HCT116 (cell line): ENCODE results near the gene TMEM116. TPM values are rescaled to one million over a fixed set of nuclear protein-coding genes. Genes with fewer than 3 reads are reported as not detected.

Experiments used
- ATAC-seq: fragments of 200-7000 bp; cut with Tn5 transposase; 2 replicates; pipeline ENCODE4 v1.9.1; 2020; ENCODE audit warnings: mild to moderate bottlenecking, moderate library complexity
- BruUV-seq: library from RNA; stranded (reverse); fragments of 400-500 nt; replicated peaks from 2 replicates; lab custom pipeline; 2021; lab: Mats Ljungman, UMichigan
- CTCF ChIA-PET: fragments of 300-600 bp; sonication (Branson Sonifier 250); formaldehyde crosslinking; loops from one replicate; lab custom pipeline; 2021; ENCODE audit warnings: antibody characterized with exemption; lab: Charles Lee
- POLR2A ChIA-PET: fragments of 300-600, 350-600 bp; sonication (Branson Sonifier 250); formaldehyde crosslinking; loops from one replicate; lab custom pipeline; 2021; ENCODE audit warnings: antibody characterized with exemption; lab: Charles Lee
- RAD21 ChIA-PET, 2 experiments: fragments of 300-600 bp; sonication (Branson Sonifier 250); formaldehyde crosslinking; loops; one replicate each; lab custom pipeline; 2023; ENCODE audit warnings: low total read pairs in 2 of 2; ENCODE audit not compliant: uncharacterized antibody in 2 of 2, unreplicated experiment in 2 of 2, low non-redundant PET in 1 of 2; lab: Charles Lee
- DNase-seq: peaks from one replicate; pipeline ENCODE4 v3.0.0-alpha.2; 2010; ENCODE audit warnings: low read depth, low spot score
- H2AFZ ChIP-seq: fragments of 200-600 bp; shearing (Covaris generic), sonication (generic); 2 replicates; pipeline ENCODE4 v1.6.1; 2017; ENCODE audit warnings: low read depth, mixed run types, mixed read lengths, antibody characterized with exemption, low read length; ENCODE audit not compliant: poor library complexity, severe bottlenecking
- H3K27ac ChIP-seq: 2 replicates; pipeline ENCODE4 v1.5.1; 2012; ENCODE audit warnings: low read depth, low read length
- H3K27me3 ChIP-seq: fragments of 200-600 bp; sonication (generic); 2 replicates; pipeline ENCODE4 v1.6.1; 2016; ENCODE audit warnings: mixed run types, low read length, mixed read lengths; ENCODE audit not compliant: insufficient read depth
- H3K36me3 ChIP-seq, 2 experiments: fragments of 200-500 bp in 1 of 2; fragments of 200-600 bp in 1 of 2; sonication (Bioruptor generic) in 1 of 2; sonication (generic) in 1 of 2; 2 replicates each; pipeline versions ENCODE4 v1.5.1 to v1.6.1; 2014 to 2016; ENCODE audit warnings: low read length in 2 of 2, inconsistent platforms in 1 of 2, mixed read lengths in 1 of 2, mixed run types in 1 of 2; ENCODE audit not compliant: insufficient read depth in 2 of 2, control insufficient read depth in 1 of 2
- H3K4me1 ChIP-seq, 2 experiments: fragments of 200-600 bp in 1 of 2; sonication (generic) in 1 of 2; 2 replicates each; pipeline versions ENCODE4 v1.5.1 to v1.6.1; 2012 to 2017; ENCODE audit warnings: low read length in 2 of 2, inconsistent platforms in 1 of 2, mild to moderate bottlenecking in 1 of 2, mixed read lengths in 1 of 2, mixed run types in 1 of 2, moderate library complexity in 1 of 2; ENCODE audit not compliant: insufficient read depth in 2 of 2, control insufficient read depth in 1 of 2
- H3K4me2 ChIP-seq: fragments of 200-600 bp; sonication (generic); 2 replicates; pipeline ENCODE4 v1.6.1; 2017; ENCODE audit warnings: mixed run types, low read length, mixed read lengths
- H3K4me3 ChIP-seq, 2 experiments: fragments of 200-600 bp in 1 of 2; sonication (generic) in 1 of 2; replicated peaks in 1 of 2; 2 replicates each; pipeline ENCODE4 v1.5.1; 2011 to 2016; ENCODE audit warnings: low read length in 2 of 2, control low read depth in 1 of 2, low read depth in 1 of 2, mild to moderate bottlenecking in 1 of 2, mixed read lengths in 1 of 2, mixed run types in 1 of 2
- H3K79me2 ChIP-seq: fragments of 200-600 bp; sonication (generic); 2 replicates; pipeline ENCODE4 v1.6.1; 2017; ENCODE audit warnings: mild to moderate bottlenecking, mixed run types, low read length, moderate library complexity, mixed read lengths; ENCODE audit not compliant: insufficient read depth
- H3K9ac ChIP-seq: fragments of 200-600 bp; sonication (generic); 2 replicates; pipeline ENCODE4 v1.6.1; 2016; ENCODE audit warnings: low read length, mixed read lengths
- H3K9me2 ChIP-seq: fragments of 200-600 bp; sonication (generic), shearing (Covaris generic); 2 replicates; pipeline ENCODE4 v1.6.1; 2017; ENCODE audit warnings: mixed run types, mild to moderate bottlenecking, moderate library complexity; ENCODE audit not compliant: insufficient read depth
- H3K9me3 ChIP-seq, 2 experiments: fragments of 200-500 bp in 1 of 2; fragments of 200-600 bp in 1 of 2; sonication (Bioruptor generic) in 1 of 2; sonication (generic) in 1 of 2; 2 replicates each; pipeline ENCODE4 v1.6.1; 2014 to 2017; ENCODE audit warnings: low read length in 2 of 2, mixed read lengths in 2 of 2, inconsistent platforms in 1 of 2, low read depth in 1 of 2, mild to moderate bottlenecking in 1 of 2, mixed run types in 1 of 2, moderate library complexity in 1 of 2; ENCODE audit not compliant: control insufficient read depth in 1 of 2, insufficient read depth in 1 of 2
- H4K20me1 ChIP-seq: fragments of 200-600 bp; sonication (generic), shearing (Covaris generic); 2 replicates; pipeline ENCODE4 v1.6.1; 2017; ENCODE audit warnings: mixed run types, mild to moderate bottlenecking, moderate library complexity; ENCODE audit not compliant: insufficient read depth
- CBX3 ChIP-seq: IDR thresholded peaks from 2 replicates; pipeline ENCODE4 v1.6.1; 2012; ENCODE audit warnings: low read depth
- EGR1 ChIP-seq: IDR thresholded peaks from 2 replicates; pipeline ENCODE4 v1.6.1; 2012; ENCODE audit warnings: low read depth
- EZH2 ChIP-seq: fragments of 200-600 bp; sonication (generic); IDR thresholded peaks from 2 replicates; pipeline ENCODE4 v1.6.1; 2017; ENCODE audit warnings: antibody characterized with exemption, mixed run types
- EZH2phosphoT487 ChIP-seq: fragments of 200-600 bp; IDR thresholded peaks from 2 replicates; pipeline ENCODE4 v1.6.1; 2018; ENCODE audit warnings: antibody characterized with exemption, borderline replicate concordance
- RAD21 ChIP-seq: IDR thresholded peaks from 2 replicates; pipeline ENCODE4 v1.6.1; 2012; ENCODE audit warnings: low read depth, mild to moderate bottlenecking
- TCF7L2 ChIP-seq: IDR thresholded peaks from 2 replicates; pipeline ENCODE4 v1.7.0; 2011; ENCODE audit warnings: borderline replicate concordance, inconsistent platforms; ENCODE audit not compliant: insufficient read depth, insufficient read length; ENCODE audit errors: extremely low read depth
- ZBTB33 ChIP-seq: IDR thresholded peaks from 2 replicates; pipeline ENCODE4 v1.6.1; 2011; ENCODE audit warnings: mild to moderate bottlenecking, low read length, moderate library complexity; ENCODE audit not compliant: insufficient replicate concordance; ENCODE audit errors: extremely low read depth
- intact Hi-C: fragments of 100-400 bp; cut with micrococcal nuclease; formaldehyde crosslinking; loops from 2 replicates; pipeline ENCODE4 v1.10.0; 2022
- total RNA-seq: library from RNA; stranded (reverse); gene quantifications from one replicate; pipeline ENCODE4 v1.2.1, GENCODE V29; 2021; ENCODE audit not compliant: unreplicated experiment
- TF ChIP-seq, protein P1 (sequence below): IDR thresholded peaks from 2 replicates; pipeline ENCODE4 v1.6.1; 2012
- TF ChIP-seq, protein P2 (sequence below): IDR thresholded peaks from 2 replicates; pipeline ENCODE4 v1.6.1; 2012; ENCODE audit warnings: low read depth
- TF ChIP-seq, protein P3 (sequence below), 3 experiments: fragments of 200-600 bp in 1 of 3; sonication (generic) in 1 of 3; IDR thresholded peaks in 2 of 3; conservative IDR thresholded peaks in 1 of 3; 2 replicates each; pipeline ENCODE4 v1.5.1; 2012 to 2017; ENCODE audit warnings: low read depth in 2 of 3, low read length in 2 of 3, antibody characterized with exemption in 1 of 3, borderline replicate concordance in 1 of 3, control low read depth in 1 of 3, mild to moderate bottlenecking in 1 of 3, mixed read lengths in 1 of 3, mixed run types in 1 of 3, moderate library complexity in 1 of 3; ENCODE audit not compliant: insufficient read depth in 1 of 3

The TMEM116 gene
- total RNA-seq, 1 experiment from 2014 or later = 6.8 TPM

DNA sequence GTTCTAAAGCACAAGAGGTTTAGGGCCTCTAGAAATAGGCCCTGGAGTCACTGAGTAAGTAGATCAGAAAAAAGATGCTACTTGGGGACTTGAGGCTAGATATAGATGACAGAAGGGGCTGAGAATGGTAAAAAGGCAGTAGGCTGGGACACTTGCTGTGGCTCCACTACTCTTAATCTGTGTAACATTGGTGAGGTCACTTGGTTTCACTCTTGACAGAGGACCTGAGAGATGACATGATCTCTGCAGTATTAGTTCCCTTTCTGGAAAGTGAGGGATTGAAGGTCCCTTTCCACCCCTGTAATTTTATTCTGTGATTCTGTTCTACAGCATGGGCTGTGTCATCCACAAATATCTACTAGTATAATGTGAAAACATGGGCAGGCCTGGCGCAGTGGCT is 131.2 kb downstream of the TMEM116 start:
- Histone ChIP-seq H3K79me2 (peaks cover 7% of the 10 kb centered on the region; the same call in 1 of the 2 replicates), H3K4me2 (no peak overlapping the region), H3K27ac (no peak overlapping the region), H3K9me2 (no peaks in the 10 kb centered on the region), H3K27me3 (no peaks in the 10 kb centered on the region), H3K4me3 (no peak overlapping the region), H3K36me3 (peaks cover 27 to 50% of the 10 kb centered on the region in 2 experiments), H4K20me1 (no peaks in the 10 kb centered on the region), H2AFZ (no peak overlapping the region), H3K9ac (no peak overlapping the region), H3K4me1 (no peaks in the 10 kb centered on the region), H3K9me3 (no peaks in the 10 kb centered on the region)
- RAD21 ChIA-PET = no interaction called here
- no peak for DNase-seq
- POLR2A ChIA-PET = no interaction called here
- ATAC-seq = no peak
- intact Hi-C loops = no loop called here
- no TSS peak for BruUV-seq
- TF ChIP-seq, protein P1, sequence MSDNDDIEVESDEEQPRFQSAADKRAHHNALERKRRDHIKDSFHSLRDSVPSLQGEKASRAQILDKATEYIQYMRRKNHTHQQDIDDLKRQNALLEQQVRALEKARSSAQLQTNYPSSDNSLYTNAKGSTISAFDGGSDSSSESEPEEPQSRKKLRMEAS = no peak
- no peak for TF ChIP-seq CBX3
- TF ChIP-seq, protein P2, sequence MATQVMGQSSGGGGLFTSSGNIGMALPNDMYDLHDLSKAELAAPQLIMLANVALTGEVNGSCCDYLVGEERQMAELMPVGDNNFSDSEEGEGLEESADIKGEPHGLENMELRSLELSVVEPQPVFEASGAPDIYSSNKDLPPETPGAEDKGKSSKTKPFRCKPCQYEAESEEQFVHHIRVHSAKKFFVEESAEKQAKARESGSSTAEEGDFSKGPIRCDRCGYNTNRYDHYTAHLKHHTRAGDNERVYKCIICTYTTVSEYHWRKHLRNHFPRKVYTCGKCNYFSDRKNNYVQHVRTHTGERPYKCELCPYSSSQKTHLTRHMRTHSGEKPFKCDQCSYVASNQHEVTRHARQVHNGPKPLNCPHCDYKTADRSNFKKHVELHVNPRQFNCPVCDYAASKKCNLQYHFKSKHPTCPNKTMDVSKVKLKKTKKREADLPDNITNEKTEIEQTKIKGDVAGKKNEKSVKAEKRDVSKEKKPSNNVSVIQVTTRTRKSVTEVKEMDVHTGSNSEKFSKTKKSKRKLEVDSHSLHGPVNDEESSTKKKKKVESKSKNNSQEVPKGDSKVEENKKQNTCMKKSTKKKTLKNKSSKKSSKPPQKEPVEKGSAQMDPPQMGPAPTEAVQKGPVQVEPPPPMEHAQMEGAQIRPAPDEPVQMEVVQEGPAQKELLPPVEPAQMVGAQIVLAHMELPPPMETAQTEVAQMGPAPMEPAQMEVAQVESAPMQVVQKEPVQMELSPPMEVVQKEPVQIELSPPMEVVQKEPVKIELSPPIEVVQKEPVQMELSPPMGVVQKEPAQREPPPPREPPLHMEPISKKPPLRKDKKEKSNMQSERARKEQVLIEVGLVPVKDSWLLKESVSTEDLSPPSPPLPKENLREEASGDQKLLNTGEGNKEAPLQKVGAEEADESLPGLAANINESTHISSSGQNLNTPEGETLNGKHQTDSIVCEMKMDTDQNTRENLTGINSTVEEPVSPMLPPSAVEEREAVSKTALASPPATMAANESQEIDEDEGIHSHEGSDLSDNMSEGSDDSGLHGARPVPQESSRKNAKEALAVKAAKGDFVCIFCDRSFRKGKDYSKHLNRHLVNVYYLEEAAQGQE = no peak
- no peak for TF ChIP-seq TCF7L2
- TF ChIP-seq, protein P3, sequence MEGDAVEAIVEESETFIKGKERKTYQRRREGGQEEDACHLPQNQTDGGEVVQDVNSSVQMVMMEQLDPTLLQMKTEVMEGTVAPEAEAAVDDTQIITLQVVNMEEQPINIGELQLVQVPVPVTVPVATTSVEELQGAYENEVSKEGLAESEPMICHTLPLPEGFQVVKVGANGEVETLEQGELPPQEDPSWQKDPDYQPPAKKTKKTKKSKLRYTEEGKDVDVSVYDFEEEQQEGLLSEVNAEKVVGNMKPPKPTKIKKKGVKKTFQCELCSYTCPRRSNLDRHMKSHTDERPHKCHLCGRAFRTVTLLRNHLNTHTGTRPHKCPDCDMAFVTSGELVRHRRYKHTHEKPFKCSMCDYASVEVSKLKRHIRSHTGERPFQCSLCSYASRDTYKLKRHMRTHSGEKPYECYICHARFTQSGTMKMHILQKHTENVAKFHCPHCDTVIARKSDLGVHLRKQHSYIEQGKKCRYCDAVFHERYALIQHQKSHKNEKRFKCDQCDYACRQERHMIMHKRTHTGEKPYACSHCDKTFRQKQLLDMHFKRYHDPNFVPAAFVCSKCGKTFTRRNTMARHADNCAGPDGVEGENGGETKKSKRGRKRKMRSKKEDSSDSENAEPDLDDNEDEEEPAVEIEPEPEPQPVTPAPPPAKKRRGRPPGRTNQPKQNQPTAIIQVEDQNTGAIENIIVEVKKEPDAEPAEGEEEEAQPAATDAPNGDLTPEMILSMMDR (IDR thresholded peaks at IDR 0.05 in 2 of 3, conservative IDR thresholded peaks at IDR 0.05 in 1 of 3; ENCODE audit: borderline replicate concordance in 1 of 3, insufficient read depth in 1 of 3, low read depth in 2 of 3, low read length in 2 of 3) = no peak
- TF ChIP-seq ZBTB33 = no peak
- no peak for TF ChIP-seq EZH2
- TF ChIP-seq EZH2phosphoT487 = no peak
- no peak for TF ChIP-seq EGR1
- TF ChIP-seq RAD21 = no peak
- CTCF ChIA-PET = no interaction called here
